Measurements from ENCODE around the gene PHF14.

The PHF14 gene

DNA sequence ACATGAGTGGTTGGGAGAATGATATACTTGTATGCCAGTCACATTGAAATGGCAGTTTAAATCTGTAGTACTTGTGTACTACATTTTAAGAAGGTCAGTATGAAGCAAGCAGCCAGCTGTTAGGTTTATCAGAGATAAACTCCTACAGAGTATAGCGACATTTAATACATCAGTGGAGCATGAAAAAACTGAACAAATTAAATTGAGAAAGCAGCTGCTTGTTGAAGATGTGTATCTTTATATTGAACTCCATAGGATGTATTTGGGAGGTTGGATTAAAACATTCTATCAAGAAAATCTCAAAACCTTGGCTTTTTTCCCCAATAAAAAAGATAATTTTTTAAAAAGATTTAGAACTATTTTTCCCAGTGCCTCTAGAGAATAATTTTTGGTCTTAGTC lies 47.8 kb downstream of the PHF14 start:
- Histone ChIP-seq H3K36me3 (ENCODE audit: control insufficient read depth in 4 of 4, insufficient read depth in 4 of 4, low read length in 3 of 4) (peaks cover 5 to 36% (median 11%) of the 10 kb centered on the region in 4 experiments), H3K9me3 (ENCODE audit: control extremely low read depth in 1 of 5, control insufficient read depth in 4 of 5, insufficient read depth in 2 of 5, low read depth in 1 of 5, low read length in 4 of 5) (peaks cover 0 to 7% (median 2%) of the 10 kb centered on the region in 5 experiments), H3K27ac (ENCODE audit: insufficient read depth in 1 of 2, low read depth in 1 of 2, low read length in 2 of 2, poor library complexity in 1 of 2, severe bottlenecking in 2 of 2) (no peak overlapping the region), H3K4me3 (ENCODE audit: control insufficient read depth in 1 of 7, extremely low read depth in 1 of 7, insufficient read depth in 4 of 7, low read depth in 2 of 7, low read length in 6 of 7) (no peak overlapping the region), H3K4me1 (ENCODE audit: control extremely low read depth in 1 of 4, control insufficient read depth in 4 of 4, insufficient read depth in 4 of 4, low read length in 3 of 4) (peaks cover 0 to 3% (median 0%) of the 10 kb centered on the region in 4 experiments), H3K27me3 (replicated peaks in 2 of 5; ENCODE audit: control insufficient read depth in 4 of 5, insufficient read depth in 5 of 5, low read length in 4 of 5) (no peaks in the 10 kb centered on the region)
- peak in 1 of 3 donors; percentile 3 for DNase-seq
- WGBS (ENCODE audit: insufficient coverage): no CpG with 5 or more reads among the region's 1 CpG
- POLR2A ChIA-PET: no interaction called here
- CTCF ChIA-PET: interaction anchor here (1.1 kb wide), 1 partner anchor 12 kb away, joined by 3 read pairs; no protein-coding TSS in a partner anchor

DNA sequence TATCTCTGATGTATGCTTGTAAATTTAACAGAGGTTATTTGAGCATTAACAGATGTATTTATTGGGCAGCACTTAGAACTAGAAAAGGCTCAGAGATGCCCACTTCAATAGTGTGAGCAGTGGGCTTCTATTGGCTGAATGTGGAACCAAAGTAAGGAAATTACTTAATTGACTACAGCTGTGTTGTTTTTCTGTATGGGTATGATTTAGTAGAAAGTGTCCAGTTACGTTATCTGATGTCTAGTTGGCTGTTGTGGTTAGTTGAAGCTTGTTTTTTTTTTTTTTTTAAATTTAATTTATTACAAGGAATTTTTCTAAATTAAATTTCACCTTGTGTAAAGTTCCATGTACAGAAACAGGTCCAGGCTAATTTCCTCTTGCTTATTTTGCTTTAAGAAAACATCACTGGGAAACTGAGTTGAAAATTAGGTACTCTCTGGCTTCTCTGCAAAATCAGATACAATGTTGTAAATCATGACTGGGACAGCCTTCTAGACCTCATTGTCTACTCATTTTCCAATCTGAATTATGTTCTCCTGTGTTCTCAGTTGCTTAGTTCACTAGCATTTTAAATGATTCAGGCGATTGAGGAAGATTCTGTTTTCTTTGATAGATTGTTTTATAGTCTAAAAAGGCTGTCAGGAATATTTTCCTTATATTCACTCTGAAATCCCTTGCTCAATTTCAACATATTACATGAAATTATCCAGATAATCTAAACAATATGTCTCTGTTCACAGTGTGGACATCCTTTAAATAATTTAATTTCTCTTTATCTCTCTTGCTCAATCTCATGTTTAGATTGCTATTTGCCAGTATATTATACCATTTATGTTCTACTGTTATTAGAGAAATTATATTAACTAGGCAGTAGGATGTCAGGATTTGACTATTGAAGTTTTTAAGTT lies 53.0 kb downstream of the PHF14 start:
- POLR2A ChIA-PET: interaction anchor here (0.7 kb wide), 1 partner anchor 198 kb away, joined by 3 read pairs; no protein-coding TSS in a partner anchor
- Histone ChIP-seq H3K4me1 (ENCODE audit: control extremely low read depth in 1 of 4, control insufficient read depth in 4 of 4, insufficient read depth in 4 of 4, low read length in 3 of 4) (no peaks in the 10 kb centered on the region), H3K27me3 (replicated peaks in 2 of 5; ENCODE audit: control insufficient read depth in 4 of 5, insufficient read depth in 5 of 5, low read length in 4 of 5) (no peaks in the 10 kb centered on the region), H3K27ac (ENCODE audit: insufficient read depth in 1 of 2, low read depth in 1 of 2, low read length in 2 of 2, poor library complexity in 1 of 2, severe bottlenecking in 2 of 2) (no peak overlapping the region), H3K36me3 (ENCODE audit: control insufficient read depth in 4 of 4, insufficient read depth in 4 of 4, low read length in 3 of 4) (peaks cover 11 to 34% (median 14%) of the 10 kb centered on the region in 4 experiments), H3K9me3 (ENCODE audit: control extremely low read depth in 1 of 5, control insufficient read depth in 4 of 5, insufficient read depth in 2 of 5, low read depth in 1 of 5, low read length in 4 of 5) (peaks cover 0 to 4% (median 1%) of the 10 kb centered on the region in 5 experiments), H3K4me3 (ENCODE audit: control insufficient read depth in 1 of 7, extremely low read depth in 1 of 7, insufficient read depth in 4 of 7, low read depth in 2 of 7, low read length in 6 of 7) (no peak overlapping the region)
- CTCF ChIA-PET: no interaction called here
- DNase-seq: peak in 1 of 3 donors; percentile 22
- WGBS (ENCODE audit: insufficient coverage): no CpG with 5 or more reads among the region's 2 CpGs

DNA sequence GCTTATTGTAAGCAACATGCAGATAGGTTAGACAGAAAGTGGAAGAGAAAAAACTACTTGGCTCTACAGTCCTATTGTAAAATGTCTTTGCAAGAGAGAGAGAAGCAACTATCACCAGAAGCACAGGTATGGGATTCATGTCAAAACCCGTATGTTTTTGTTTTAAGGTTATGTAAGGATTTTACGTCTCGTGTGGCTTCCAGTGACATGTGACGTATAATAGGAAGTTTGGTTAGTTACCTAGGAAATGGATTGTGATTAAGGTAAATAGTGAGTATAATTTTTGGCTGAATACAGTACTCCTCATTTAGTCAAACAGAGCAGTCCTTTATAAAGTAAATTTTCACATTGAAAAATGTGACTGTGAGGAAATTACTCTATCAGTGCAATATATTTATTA lies 62.0 kb downstream of the PHF14 start:
- H3K9me3 ChIP-seq (ENCODE audit: control extremely low read depth in 1 of 5, control insufficient read depth in 4 of 5, insufficient read depth in 2 of 5, low read depth in 1 of 5, low read length in 4 of 5): no peaks in the 10 kb centered on the region
- 57% methylated on average over 4 of the region's 4 CpGs for WGBS (ENCODE audit: insufficient coverage)
- H3K4me1 ChIP-seq (ENCODE audit: control extremely low read depth in 1 of 4, control insufficient read depth in 4 of 4, insufficient read depth in 4 of 4, low read length in 3 of 4): peaks cover 0 to 4% (median 0%) of the 10 kb centered on the region in 4 experiments
- H3K27me3 ChIP-seq (replicated peaks in 2 of 5; ENCODE audit: control insufficient read depth in 4 of 5, insufficient read depth in 5 of 5, low read length in 4 of 5): no peaks in the 10 kb centered on the region
- ChIA-PET POLR2A (no interaction called here), CTCF (no interaction called here)
- H3K4me3 ChIP-seq (ENCODE audit: control insufficient read depth in 1 of 7, extremely low read depth in 1 of 7, insufficient read depth in 4 of 7, low read depth in 2 of 7, low read length in 6 of 7): peak overlapping the region in 1 of 7 experiments; percentile 21
- H3K27ac ChIP-seq (ENCODE audit: insufficient read depth in 1 of 2, low read depth in 1 of 2, low read length in 2 of 2, poor library complexity in 1 of 2, severe bottlenecking in 2 of 2): peak overlapping the region; percentile 54 to 75
- peak; percentile 27 to 78 (median 68) for DNase-seq
- H3K36me3 ChIP-seq (ENCODE audit: control insufficient read depth in 4 of 4, insufficient read depth in 4 of 4, low read length in 3 of 4): peaks cover 0 to 34% (median 13%) of the 10 kb centered on the region in 4 experiments

DNA sequence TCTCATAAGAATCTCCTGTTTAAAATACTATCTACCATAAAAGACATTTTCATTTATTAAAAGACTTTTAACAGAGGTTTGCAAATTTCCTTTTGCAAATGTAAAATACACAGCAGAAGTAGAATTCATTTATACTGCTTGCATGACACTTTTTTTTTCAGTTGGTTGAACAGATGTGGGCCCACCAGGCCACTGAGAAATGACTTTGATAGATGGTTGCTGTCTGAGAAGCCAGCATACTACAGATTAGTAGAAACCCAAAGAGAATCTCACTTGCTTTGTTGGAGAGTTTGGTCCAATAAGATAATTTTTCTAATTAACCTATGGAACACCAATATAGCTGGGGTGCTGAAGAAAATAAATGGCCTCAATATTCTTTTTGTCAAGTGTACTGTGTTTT lies 66.3 kb downstream of the PHF14 start:
- H3K4me3 ChIP-seq (ENCODE audit: control insufficient read depth in 1 of 7, extremely low read depth in 1 of 7, insufficient read depth in 4 of 7, low read depth in 2 of 7, low read length in 6 of 7): no peak overlapping the region
- no peaks in the 10 kb centered on the region for H3K9me3 ChIP-seq (ENCODE audit: control extremely low read depth in 1 of 5, control insufficient read depth in 4 of 5, insufficient read depth in 2 of 5, low read depth in 1 of 5, low read length in 4 of 5)
- no peak overlapping the region for H3K27ac ChIP-seq (ENCODE audit: insufficient read depth in 1 of 2, low read depth in 1 of 2, low read length in 2 of 2, poor library complexity in 1 of 2, severe bottlenecking in 2 of 2)
- POLR2A ChIA-PET: interaction anchor here (0.6 kb wide), 1 partner anchor 21 kb away, joined by 3 read pairs; no protein-coding TSS in a partner anchor
- H3K27me3 ChIP-seq (replicated peaks in 2 of 5; ENCODE audit: control insufficient read depth in 4 of 5, insufficient read depth in 5 of 5, low read length in 4 of 5): no peaks in the 10 kb centered on the region
- CTCF ChIA-PET: no interaction called here
- peaks cover 0 to 4% (median 0%) of the 10 kb centered on the region in 4 experiments for H3K4me1 ChIP-seq (ENCODE audit: control extremely low read depth in 1 of 4, control insufficient read depth in 4 of 4, insufficient read depth in 4 of 4, low read length in 3 of 4)
- peaks cover 6 to 31% (median 17%) of the 10 kb centered on the region in 4 experiments for H3K36me3 ChIP-seq (ENCODE audit: control insufficient read depth in 4 of 4, insufficient read depth in 4 of 4, low read length in 3 of 4)
- no peak for DNase-seq

DNA sequence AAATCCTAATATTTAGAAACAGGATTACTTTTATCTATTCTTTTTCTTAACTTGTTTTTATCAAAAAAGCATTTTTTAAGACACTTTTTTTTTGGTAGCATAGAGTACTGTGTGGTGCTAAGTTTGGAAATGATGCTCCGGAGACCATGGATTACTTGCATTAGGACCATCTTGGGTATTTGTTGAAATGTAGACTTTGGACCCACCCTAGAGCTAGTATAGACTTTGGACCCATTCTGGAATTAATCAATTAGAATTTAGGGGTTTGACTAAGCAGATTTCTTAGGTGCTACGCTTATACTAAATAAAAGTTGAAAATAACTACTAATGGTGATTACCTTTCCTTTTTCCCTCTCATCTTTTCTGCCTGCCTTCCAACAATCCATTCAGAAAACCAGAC lies 80.4 kb downstream of the PHF14 start:
- WGBS (ENCODE audit: insufficient coverage): 100% methylated on average over 1 of the region's 2 CpGs
- DNase-seq: no peak
- no peaks in the 10 kb centered on the region for H3K4me1 ChIP-seq (ENCODE audit: control extremely low read depth in 1 of 4, control insufficient read depth in 4 of 4, insufficient read depth in 4 of 4, low read length in 3 of 4)
- no peak overlapping the region for H3K4me3 ChIP-seq (ENCODE audit: control insufficient read depth in 1 of 7, extremely low read depth in 1 of 7, insufficient read depth in 4 of 7, low read depth in 2 of 7, low read length in 6 of 7)
- no peaks in the 10 kb centered on the region for H3K27me3 ChIP-seq (replicated peaks in 2 of 5; ENCODE audit: control insufficient read depth in 4 of 5, insufficient read depth in 5 of 5, low read length in 4 of 5)
- no peaks in the 10 kb centered on the region for H3K9me3 ChIP-seq (ENCODE audit: control extremely low read depth in 1 of 5, control insufficient read depth in 4 of 5, insufficient read depth in 2 of 5, low read depth in 1 of 5, low read length in 4 of 5)
- POLR2A ChIA-PET: no interaction called here
- CTCF ChIA-PET: no interaction called here
- H3K36me3 ChIP-seq (ENCODE audit: control insufficient read depth in 4 of 4, insufficient read depth in 4 of 4, low read length in 3 of 4): peaks cover 4 to 25% (median 23%) of the 10 kb centered on the region in 4 experiments
- no peak overlapping the region for H3K27ac ChIP-seq (ENCODE audit: insufficient read depth in 1 of 2, low read depth in 1 of 2, low read length in 2 of 2, poor library complexity in 1 of 2, severe bottlenecking in 2 of 2)

DNA sequence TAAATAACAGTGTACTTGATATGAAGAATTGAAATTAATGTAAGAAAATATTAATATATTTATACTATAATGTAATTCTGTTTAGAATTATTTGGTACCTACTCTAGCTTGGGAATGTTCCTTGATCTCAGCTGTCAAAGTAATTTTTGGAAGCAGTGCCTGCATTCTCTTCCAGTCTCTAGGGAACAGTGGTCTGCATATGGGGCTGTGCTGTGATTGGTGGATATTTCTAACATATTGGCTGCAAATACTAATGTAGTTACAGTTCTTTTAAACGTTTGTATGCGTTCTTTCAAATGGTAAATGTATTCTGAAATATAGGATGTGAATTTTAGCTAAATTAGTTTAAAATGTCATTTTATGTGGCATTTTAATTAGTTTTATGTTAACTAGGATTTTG lies 87.2 kb downstream of the PHF14 start:
- peaks cover 6 to 18% (median 10%) of the 10 kb centered on the region in 4 experiments for H3K36me3 ChIP-seq (ENCODE audit: control insufficient read depth in 4 of 4, insufficient read depth in 4 of 4, low read length in 3 of 4)
- no peaks in the 10 kb centered on the region for H3K4me1 ChIP-seq (ENCODE audit: control extremely low read depth in 1 of 4, control insufficient read depth in 4 of 4, insufficient read depth in 4 of 4, low read length in 3 of 4)
- H3K27me3 ChIP-seq (replicated peaks in 2 of 5; ENCODE audit: control insufficient read depth in 4 of 5, insufficient read depth in 5 of 5, low read length in 4 of 5): no peaks in the 10 kb centered on the region
- WGBS (ENCODE audit: insufficient coverage): no CpG with 5 or more reads among the region's 2 CpGs
- POLR2A ChIA-PET: interaction anchor here (0.5 kb wide), 1 partner anchor 1057 kb away, joined by 3 read pairs; no protein-coding TSS in a partner anchor
- H3K4me3 ChIP-seq (ENCODE audit: control insufficient read depth in 1 of 7, extremely low read depth in 1 of 7, insufficient read depth in 4 of 7, low read depth in 2 of 7, low read length in 6 of 7): no peak overlapping the region
- CTCF ChIA-PET: no interaction called here
- DNase-seq: no peak
- H3K27ac ChIP-seq (ENCODE audit: insufficient read depth in 1 of 2, low read depth in 1 of 2, low read length in 2 of 2, poor library complexity in 1 of 2, severe bottlenecking in 2 of 2): no peak overlapping the region
- H3K9me3 ChIP-seq (ENCODE audit: control extremely low read depth in 1 of 5, control insufficient read depth in 4 of 5, insufficient read depth in 2 of 5, low read depth in 1 of 5, low read length in 4 of 5): no peaks in the 10 kb centered on the region

DNA sequence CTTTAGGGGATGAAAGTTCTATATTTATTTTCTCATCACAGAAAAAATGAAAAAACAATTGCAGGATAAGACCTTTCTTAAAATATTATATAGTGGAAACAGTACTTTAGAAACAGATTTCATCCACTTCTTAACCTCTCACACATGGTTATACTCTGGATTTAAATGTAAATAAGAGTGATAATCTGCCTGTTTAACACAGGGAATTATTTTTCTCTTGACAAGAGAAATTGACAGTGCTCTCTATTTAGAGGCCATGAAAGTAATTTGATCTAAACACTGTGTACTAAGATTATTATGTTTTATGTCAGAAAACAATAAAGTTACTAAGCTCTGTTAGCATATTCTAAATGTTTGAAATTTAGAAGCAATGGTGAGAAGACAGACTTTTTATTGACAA lies 88.4 kb downstream of the PHF14 start:
- POLR2A ChIA-PET: no interaction called here
- H3K9me3 ChIP-seq (ENCODE audit: control extremely low read depth in 1 of 5, control insufficient read depth in 4 of 5, insufficient read depth in 2 of 5, low read depth in 1 of 5, low read length in 4 of 5): no peaks in the 10 kb centered on the region
- no peak overlapping the region for H3K27ac ChIP-seq (ENCODE audit: insufficient read depth in 1 of 2, low read depth in 1 of 2, low read length in 2 of 2, poor library complexity in 1 of 2, severe bottlenecking in 2 of 2)
- H3K4me1 ChIP-seq (ENCODE audit: control extremely low read depth in 1 of 4, control insufficient read depth in 4 of 4, insufficient read depth in 4 of 4, low read length in 3 of 4): no peaks in the 10 kb centered on the region
- no peak for DNase-seq
- peaks cover 4 to 17% (median 14%) of the 10 kb centered on the region in 4 experiments for H3K36me3 ChIP-seq (ENCODE audit: control insufficient read depth in 4 of 4, insufficient read depth in 4 of 4, low read length in 3 of 4)
- no peak overlapping the region for H3K4me3 ChIP-seq (ENCODE audit: control insufficient read depth in 1 of 7, extremely low read depth in 1 of 7, insufficient read depth in 4 of 7, low read depth in 2 of 7, low read length in 6 of 7)
- CTCF ChIA-PET: no interaction called here
- no peaks in the 10 kb centered on the region for H3K27me3 ChIP-seq (replicated peaks in 2 of 5; ENCODE audit: control insufficient read depth in 4 of 5, insufficient read depth in 5 of 5, low read length in 4 of 5)

Data from common myeloid progenitor, CD34-positive (primary cell).